ENCODE measurements around the gene PPP1R2.

DNA sequence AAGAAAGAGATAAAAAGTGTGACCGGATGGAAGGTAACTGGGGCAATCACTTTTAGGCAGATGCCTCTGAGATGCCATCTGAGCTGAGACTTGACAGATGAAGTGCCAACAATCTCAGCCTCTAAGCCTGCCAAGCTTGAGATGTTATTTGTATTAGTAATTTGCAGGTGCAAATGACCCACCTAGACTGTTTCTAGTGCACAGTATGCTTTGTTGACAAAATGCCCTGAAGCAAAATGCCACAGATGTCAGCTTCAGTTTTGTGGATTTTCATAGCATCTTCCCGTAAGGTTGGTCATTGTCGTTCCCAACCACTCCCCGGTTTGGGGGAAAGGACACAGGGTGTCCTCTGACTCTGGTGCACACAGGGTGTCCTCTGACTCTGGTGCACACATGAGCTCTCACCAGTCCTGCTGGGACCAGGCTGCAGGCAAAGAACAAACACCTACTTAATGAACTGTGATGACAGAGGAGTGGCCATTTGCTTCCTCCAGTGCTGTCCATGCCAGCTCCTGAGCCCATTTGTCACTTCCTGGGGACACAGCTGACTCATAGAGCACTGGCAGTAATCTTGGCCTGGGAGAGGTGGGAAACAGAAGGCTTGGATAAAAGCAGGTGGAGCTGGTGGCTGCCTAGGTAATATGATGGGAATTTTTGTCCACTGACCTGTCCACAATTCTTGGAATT is 16.7 kb upstream of the PPP1R2 start:
- TF ChIP-seq, protein P1, sequence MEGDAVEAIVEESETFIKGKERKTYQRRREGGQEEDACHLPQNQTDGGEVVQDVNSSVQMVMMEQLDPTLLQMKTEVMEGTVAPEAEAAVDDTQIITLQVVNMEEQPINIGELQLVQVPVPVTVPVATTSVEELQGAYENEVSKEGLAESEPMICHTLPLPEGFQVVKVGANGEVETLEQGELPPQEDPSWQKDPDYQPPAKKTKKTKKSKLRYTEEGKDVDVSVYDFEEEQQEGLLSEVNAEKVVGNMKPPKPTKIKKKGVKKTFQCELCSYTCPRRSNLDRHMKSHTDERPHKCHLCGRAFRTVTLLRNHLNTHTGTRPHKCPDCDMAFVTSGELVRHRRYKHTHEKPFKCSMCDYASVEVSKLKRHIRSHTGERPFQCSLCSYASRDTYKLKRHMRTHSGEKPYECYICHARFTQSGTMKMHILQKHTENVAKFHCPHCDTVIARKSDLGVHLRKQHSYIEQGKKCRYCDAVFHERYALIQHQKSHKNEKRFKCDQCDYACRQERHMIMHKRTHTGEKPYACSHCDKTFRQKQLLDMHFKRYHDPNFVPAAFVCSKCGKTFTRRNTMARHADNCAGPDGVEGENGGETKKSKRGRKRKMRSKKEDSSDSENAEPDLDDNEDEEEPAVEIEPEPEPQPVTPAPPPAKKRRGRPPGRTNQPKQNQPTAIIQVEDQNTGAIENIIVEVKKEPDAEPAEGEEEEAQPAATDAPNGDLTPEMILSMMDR (IDR thresholded peaks at IDR 0.05; ENCODE audit: borderline replicate concordance, extremely low read depth, low read length, poor library complexity, severe bottlenecking) = no peak
- TF ChIP-seq EZH2 (IDR thresholded peaks at IDR 0.05; ENCODE audit: borderline replicate concordance, low read depth, low read length, severe bottlenecking) = no peak

All from DND-41 (cell line).